Activated naive CD8-positive, alpha-beta T cell treated with anti-CD3 and anti-CD28 coated beads for 36 hours (primary cell): Measurements from ENCODE around the gene FAM72A. TPM values are rescaled to one million over a fixed set of nuclear protein-coding genes. Genes with fewer than 3 reads are reported as not detected.
"Not testable (repeated sequence)": the region's sequence is repeated elsewhere in the genome, so short reads cannot be mapped to it uniquely, and the experiment has no call there.

ENCODE experiments used
- DNase-seq: peaks from one replicate; pipeline ENCODE4 v3.0.0; 2021
- H3K27ac Mint-ChIP-seq: one replicate; pipeline ENCODE4 v1.8.0; 2022; ENCODE audit warnings: mild to moderate bottlenecking, moderate library complexity, mixed read lengths
- H3K27me3 Mint-ChIP-seq: one replicate; pipeline ENCODE4 v1.8.0; 2022; ENCODE audit warnings: mild to moderate bottlenecking, mixed read lengths
- H3K36me3 Mint-ChIP-seq: one replicate; pipeline ENCODE4 v1.8.0; 2021; ENCODE audit warnings: mild to moderate bottlenecking, mixed read lengths
- H3K4me1 Mint-ChIP-seq: one replicate; pipeline ENCODE4 v1.8.0; 2021; ENCODE audit warnings: mixed read lengths
- H3K4me3 Mint-ChIP-seq: one replicate; pipeline ENCODE4 v1.8.0; 2022; ENCODE audit warnings: mild to moderate bottlenecking, moderate library complexity, mixed read lengths
- H3K9me3 Mint-ChIP-seq: one replicate; pipeline ENCODE4 v1.8.0; 2022; ENCODE audit warnings: mixed read lengths
- total RNA-seq, 2 experiments: library from RNA; stranded (reverse); gene quantifications; one replicate each; pipeline ENCODE4 v1.2.3, GENCODE V29; 2021

Gene FAM72A
- total RNA-seq, 2 experiments from 2014 or later, result 23.6 to 29.9 TPM

GRCh38 chr1:206221585-206221984 is 18.9 kb upstream of the FAM72A start:
- H3K27me3 Mint-ChIP-seq, result not testable (repeated sequence)

GRCh38 chr1:206220332-206221000 is 17.8 kb upstream of the FAM72A start:
- H3K36me3 Mint-ChIP-seq, H3K27me3 Mint-ChIP-seq, H3K9me3 Mint-ChIP-seq, DNase-seq, H3K4me1 Mint-ChIP-seq, H3K27ac Mint-ChIP-seq, H3K4me3 Mint-ChIP-seq: not testable (repeated sequence)

More at GRCh38 chr1:206221585-206221984, 18.9 kb upstream of the FAM72A start:
- H3K27ac Mint-ChIP-seq, DNase-seq, H3K36me3 Mint-ChIP-seq, H3K9me3 Mint-ChIP-seq, H3K4me1 Mint-ChIP-seq, H3K4me3 Mint-ChIP-seq: not testable (repeated sequence)

GRCh38 chr1:206219514-206220331 is 17.1 kb upstream of the FAM72A start:
- not testable (repeated sequence) for DNase-seq, H3K27ac Mint-ChIP-seq, H3K4me1 Mint-ChIP-seq, H3K36me3 Mint-ChIP-seq, H3K9me3 Mint-ChIP-seq, H3K4me3 Mint-ChIP-seq, H3K27me3 Mint-ChIP-seq

GRCh38 chr1:206218765-206219164 is 16.1 kb upstream of the FAM72A start:
- not testable (repeated sequence) for H3K4me1 Mint-ChIP-seq, H3K9me3 Mint-ChIP-seq, DNase-seq, H3K27ac Mint-ChIP-seq, H3K4me3 Mint-ChIP-seq, H3K27me3 Mint-ChIP-seq, H3K36me3 Mint-ChIP-seq

- not testable (repeated sequence) for H3K9me3 Mint-ChIP-seq, H3K27me3 Mint-ChIP-seq, H3K4me1 Mint-ChIP-seq, H3K4me3 Mint-ChIP-seq, DNase-seq, H3K27ac Mint-ChIP-seq, H3K36me3 Mint-ChIP-seq
These were observed 15.6 kb upstream of the FAM72A start for GRCh38 chr1:206218285-206218684.

GRCh38 chr1:206215600-206216392 is 13.2 kb upstream of the FAM72A start:
- not testable (repeated sequence) for H3K9me3 Mint-ChIP-seq, H3K36me3 Mint-ChIP-seq, H3K27me3 Mint-ChIP-seq, DNase-seq, H3K27ac Mint-ChIP-seq, H3K4me1 Mint-ChIP-seq, H3K4me3 Mint-ChIP-seq

- not testable (repeated sequence) for DNase-seq, H3K36me3 Mint-ChIP-seq, H3K27ac Mint-ChIP-seq, H3K9me3 Mint-ChIP-seq, H3K27me3 Mint-ChIP-seq, H3K4me3 Mint-ChIP-seq, H3K4me1 Mint-ChIP-seq
These were observed 8.2 kb upstream of the FAM72A start for GRCh38 chr1:206210802-206211201.

- not testable (repeated sequence) for H3K4me1 Mint-ChIP-seq, H3K9me3 Mint-ChIP-seq
These were observed 2.9 kb upstream of the FAM72A start for GRCh38 chr1:206205569-206205968.

GRCh38 chr1:206204871-206205270 is 2.2 kb upstream of the FAM72A start:
- H3K9me3 Mint-ChIP-seq, H3K27me3 Mint-ChIP-seq, H3K36me3 Mint-ChIP-seq, H3K4me1 Mint-ChIP-seq: not testable (repeated sequence)
- H3K4me3 Mint-ChIP-seq, result peak overlapping the region; percentile 86
- peak; percentile 9 for DNase-seq
- H3K27ac Mint-ChIP-seq, result peak overlapping the region; percentile 58

More at GRCh38 chr1:206205569-206205968, 2.9 kb upstream of the FAM72A start:
- not testable (repeated sequence) for H3K36me3 Mint-ChIP-seq, H3K27ac Mint-ChIP-seq, H3K4me3 Mint-ChIP-seq, H3K27me3 Mint-ChIP-seq
- DNase-seq, result peak; percentile 12

- H3K9me3 Mint-ChIP-seq, H3K27me3 Mint-ChIP-seq, H3K36me3 Mint-ChIP-seq, H3K27ac Mint-ChIP-seq, H3K4me1 Mint-ChIP-seq: not testable (repeated sequence)
- peak; percentile 5 for DNase-seq
- peak overlapping the region; percentile 80 for H3K4me3 Mint-ChIP-seq
These were observed 1.5 kb upstream of the FAM72A start for GRCh38 chr1:206204159-206204511.

GRCh38 chr1:206203364-206204158 is 922 bp upstream of the FAM72A start, which contains the start of gene SRGAP2:
TSS of gene SRGAP2 (plus strand) at chr1:206203541. CDS start at chr1:206205971, 2,430 bp downstream.
- H3K4me1 Mint-ChIP-seq, H3K27me3 Mint-ChIP-seq, H3K9me3 Mint-ChIP-seq, H3K36me3 Mint-ChIP-seq: not testable (repeated sequence)
- peak; percentile 57 for DNase-seq
- Mint-ChIP-seq H3K4me3 (peak within 1 kb of the TSS; percentile 84), H3K27ac (peak within 1 kb of the TSS; percentile 80)

- H3K9me3 Mint-ChIP-seq, DNase-seq, H3K4me1 Mint-ChIP-seq, H3K4me3 Mint-ChIP-seq, H3K27ac Mint-ChIP-seq, H3K27me3 Mint-ChIP-seq, H3K36me3 Mint-ChIP-seq: not testable (repeated sequence)
These were observed 5.8 kb downstream of the FAM72A start for GRCh38 chr1:206196748-206197424.

GRCh38 chr1:206195182-206195581 is 7.5 kb downstream of the FAM72A start:
- H3K4me3 Mint-ChIP-seq, H3K4me1 Mint-ChIP-seq, H3K27me3 Mint-ChIP-seq, H3K27ac Mint-ChIP-seq, H3K36me3 Mint-ChIP-seq, H3K9me3 Mint-ChIP-seq, DNase-seq: not testable (repeated sequence)

GRCh38 chr1:206186826-206187225 is 15.8 kb downstream of the FAM72A start:
- not testable (repeated sequence) for H3K4me3 Mint-ChIP-seq

More at GRCh38 chr1:206186826-206187225, 15.8 kb downstream of the FAM72A start:
- not testable (repeated sequence) for H3K4me1 Mint-ChIP-seq, DNase-seq, H3K27me3 Mint-ChIP-seq, H3K9me3 Mint-ChIP-seq, H3K36me3 Mint-ChIP-seq, H3K27ac Mint-ChIP-seq
